NCI-H2196 treated with DMSO at 0.1 percent for 48 hours (cell line): Measurements from ENCODE around the gene SPACA9.

Experiments used
- DNase-seq: peaks from one replicate; lab custom pipeline; 2025; ENCODE audit not compliant: unreplicated experiment; lab: John Stamatoyannopoulos, UW

Gene SPACA9

DNA sequence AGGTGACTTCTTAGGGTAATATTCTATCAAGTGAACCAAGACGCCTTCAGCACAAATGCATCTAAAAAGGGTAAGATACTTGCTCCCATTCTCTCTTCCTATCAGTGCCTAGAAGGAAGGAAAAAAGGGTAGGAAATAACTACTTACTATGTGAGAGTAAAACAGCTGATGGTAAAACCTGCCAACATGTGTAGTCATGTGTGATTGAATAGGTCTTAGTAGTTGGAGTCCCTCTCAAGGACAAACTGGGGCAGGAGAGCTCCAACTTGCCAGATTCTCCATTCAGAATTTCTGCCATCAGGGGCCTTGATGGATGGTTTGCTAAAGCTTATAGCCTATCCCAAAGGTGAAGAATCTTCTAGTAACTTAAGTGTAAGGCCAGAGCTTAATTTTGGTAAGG lies 60.5 kb downstream of the SPACA9 start:
- no peak for DNase-seq
